Measurements from ENCODE around the gene EYS.
"Not testable (repeated sequence)": the region's sequence is repeated elsewhere in the genome, so short reads cannot be mapped to it uniquely, and the experiment has no call there.

EYS gene

DNA sequence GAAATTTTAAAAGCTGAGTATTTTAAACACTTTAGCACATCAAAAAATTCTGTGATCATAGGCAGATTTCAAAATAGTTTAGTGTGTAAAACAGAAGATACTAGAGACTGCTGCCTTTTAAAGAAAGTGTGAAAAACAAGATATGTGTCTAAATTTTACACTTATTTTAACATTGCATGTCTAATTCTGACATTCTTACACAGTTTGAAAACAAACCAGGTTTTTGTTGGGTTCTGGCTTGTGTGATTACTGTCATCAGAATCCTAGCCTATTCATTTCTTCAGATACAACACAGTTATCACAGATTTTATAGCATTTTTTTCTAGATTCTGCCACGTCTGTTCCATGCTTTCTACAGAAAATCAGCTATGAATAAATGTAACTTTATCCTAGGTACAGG lies 257.1 kb downstream of the EYS start:
- DNase-seq, result no peak

GRCh38 chr6:65448866-65449265 lies 258.2 kb downstream of the EYS start:
- DNase-seq, result no peak

GRCh38 chr6:65436281-65436680 lies 270.7 kb downstream of the EYS start:
- no peak for DNase-seq

GRCh38 chr6:65416621-65417020 lies 290.4 kb downstream of the EYS start:
- no peak for DNase-seq

- DNase-seq, result no peak
These were observed 296.7 kb downstream of the EYS start for GRCh38 chr6:65410309-65410708.

DNA sequence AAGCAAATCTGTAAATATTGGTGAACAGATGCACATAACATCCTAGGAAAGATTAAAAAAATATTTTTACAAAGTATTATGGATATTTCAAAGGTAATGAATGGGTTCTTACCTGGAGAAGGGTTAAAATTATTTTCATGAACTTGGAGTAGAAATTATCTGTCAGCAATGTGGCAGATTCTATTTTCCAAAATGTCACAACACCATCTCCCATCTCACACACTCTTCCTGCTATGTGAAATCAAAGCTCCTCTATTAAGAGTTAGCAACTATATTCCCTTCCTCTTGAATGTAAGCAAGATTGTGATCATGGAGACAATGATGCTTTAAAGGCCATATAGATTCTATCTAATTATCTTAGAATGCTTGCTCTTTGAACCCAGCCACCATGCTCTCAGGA lies 304.5 kb downstream of the EYS start:
- no peak for DNase-seq

DNA sequence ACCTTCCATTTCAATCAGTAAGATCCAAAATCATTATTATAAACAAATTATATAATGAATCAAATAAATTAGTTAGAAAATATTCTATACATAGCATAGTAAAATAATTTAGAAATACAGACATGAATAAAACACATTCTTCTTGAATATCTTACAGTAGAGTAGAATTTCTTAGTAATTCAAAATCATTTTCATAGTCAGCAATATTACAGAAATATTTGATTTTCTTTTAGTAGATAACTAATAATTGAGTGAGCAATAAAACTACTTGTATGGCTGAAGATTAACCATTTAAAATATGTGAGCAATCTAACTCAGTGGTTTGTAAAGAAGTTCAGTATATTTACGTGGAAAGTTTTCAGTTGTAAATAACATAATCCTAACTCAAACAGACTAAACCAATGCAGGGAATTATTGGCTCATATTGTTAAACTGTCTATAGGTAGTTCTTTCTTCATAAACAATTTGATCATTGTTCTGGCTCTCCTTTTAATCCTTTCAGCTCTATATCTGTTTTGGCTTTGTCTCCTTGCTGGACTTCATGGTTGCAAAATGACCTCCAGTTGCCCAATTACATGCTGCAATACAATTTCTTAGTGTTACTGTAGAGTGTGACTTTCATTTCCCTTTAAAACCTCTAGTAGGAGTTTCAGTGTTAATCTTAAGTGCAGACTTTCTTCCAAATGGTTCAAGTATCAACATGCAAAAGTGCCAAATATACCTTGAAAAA lies 307.5 kb downstream of the EYS start:
- DNase-seq, result no peak

GRCh38 chr6:65398851-65399250 lies 308.2 kb downstream of the EYS start:
- no peak for DNase-seq

- DNase-seq, result no peak
These were observed 356.5 kb downstream of the EYS start for GRCh38 chr6:65350530-65350929.

DNA sequence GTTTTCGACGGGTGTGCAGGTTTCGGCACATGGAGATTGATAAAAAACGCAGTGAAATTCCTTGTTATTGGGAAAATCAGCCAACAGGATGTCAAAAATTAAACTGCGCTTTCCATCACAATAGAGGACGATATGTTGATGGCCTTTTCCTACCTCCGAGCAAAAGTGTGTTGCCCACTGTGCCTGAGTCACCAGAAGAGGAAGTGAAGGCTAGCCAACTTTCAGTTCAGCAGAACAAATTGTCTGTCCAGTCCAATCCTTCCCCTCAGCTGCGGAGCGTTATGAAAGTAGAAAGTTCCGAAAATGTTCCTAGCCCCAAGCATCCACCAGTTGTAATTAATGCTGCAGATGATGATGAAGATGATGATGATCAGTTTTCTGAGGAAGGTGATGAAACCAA lies 404.4 kb downstream of the EYS start:
- not testable (repeated sequence) for DNase-seq

DNA sequence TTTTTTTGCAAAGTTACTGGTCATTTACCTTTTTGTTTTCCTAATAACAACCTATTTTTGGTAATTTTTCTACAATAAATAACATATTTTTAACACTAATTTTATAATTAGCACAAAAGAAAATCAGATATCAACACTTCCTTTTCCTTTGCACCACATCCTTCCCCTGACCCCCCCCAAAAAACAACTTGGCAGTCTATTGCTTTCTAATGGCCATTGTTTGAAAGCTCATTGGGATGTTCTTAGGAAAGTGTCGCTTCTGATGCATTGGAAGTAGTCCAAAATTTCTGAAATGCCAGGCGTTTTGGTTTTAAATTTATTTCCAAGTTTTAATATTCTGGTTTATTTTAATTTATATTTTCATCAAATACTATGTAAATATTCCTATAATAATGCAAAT lies 407.8 kb downstream of the EYS start:
- DNase-seq, result no peak

DNA sequence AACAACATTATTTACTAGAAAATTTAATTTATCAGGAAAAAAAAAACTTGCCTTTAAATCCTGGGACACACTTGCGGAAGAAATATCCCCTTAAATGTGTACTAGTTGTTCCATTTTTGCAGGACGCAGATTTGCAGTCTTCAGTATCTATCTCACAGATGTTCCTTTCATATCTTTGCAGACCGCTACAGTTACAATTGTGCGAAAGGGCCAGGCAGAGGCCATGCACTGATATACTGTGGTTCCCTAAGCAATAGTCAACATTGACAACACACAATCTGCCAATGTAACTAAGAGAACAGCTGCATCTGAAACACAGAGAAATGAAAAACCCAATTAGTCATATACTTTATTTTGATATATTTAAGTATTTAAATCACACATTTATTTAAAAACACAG lies 411.2 kb downstream of the EYS start:
- no peak for DNase-seq

GRCh38 chr6:65289491-65289890 lies 417.5 kb downstream of the EYS start:
- no peak for DNase-seq

- DNase-seq, result no peak
These were observed 421.8 kb downstream of the EYS start for GRCh38 chr6:65285275-65285674.

GRCh38 chr6:65280060-65280459 lies 427.0 kb downstream of the EYS start:
- DNase-seq, result no peak

DNA sequence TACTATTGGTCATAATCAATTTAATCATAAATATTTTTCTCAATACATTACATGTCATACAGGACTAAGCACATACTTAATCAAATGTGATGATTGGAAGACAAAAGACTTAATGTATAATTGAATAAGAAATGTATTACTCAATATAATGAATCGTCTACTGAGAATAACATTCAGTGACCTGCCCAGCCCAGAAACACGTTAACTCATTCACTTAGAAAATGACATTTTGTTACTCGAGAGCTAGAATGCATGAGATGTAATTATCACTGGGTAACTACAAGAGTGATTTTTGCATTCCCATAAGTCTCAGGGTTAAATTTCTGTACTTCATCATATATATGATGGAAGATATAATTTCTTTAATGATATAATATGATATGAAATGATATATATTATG lies 444.8 kb downstream of the EYS start:
- DNase-seq, result no peak

GRCh38 chr6:65259982-65260381 lies 447.0 kb downstream of the EYS start:
- DNase-seq, result no peak

- DNase-seq, result no peak
These were observed 448.0 kb downstream of the EYS start for GRCh38 chr6:65259059-65259458.

GRCh38 chr6:65253041-65253440 lies 454.0 kb downstream of the EYS start:
- no peak for DNase-seq

DNA sequence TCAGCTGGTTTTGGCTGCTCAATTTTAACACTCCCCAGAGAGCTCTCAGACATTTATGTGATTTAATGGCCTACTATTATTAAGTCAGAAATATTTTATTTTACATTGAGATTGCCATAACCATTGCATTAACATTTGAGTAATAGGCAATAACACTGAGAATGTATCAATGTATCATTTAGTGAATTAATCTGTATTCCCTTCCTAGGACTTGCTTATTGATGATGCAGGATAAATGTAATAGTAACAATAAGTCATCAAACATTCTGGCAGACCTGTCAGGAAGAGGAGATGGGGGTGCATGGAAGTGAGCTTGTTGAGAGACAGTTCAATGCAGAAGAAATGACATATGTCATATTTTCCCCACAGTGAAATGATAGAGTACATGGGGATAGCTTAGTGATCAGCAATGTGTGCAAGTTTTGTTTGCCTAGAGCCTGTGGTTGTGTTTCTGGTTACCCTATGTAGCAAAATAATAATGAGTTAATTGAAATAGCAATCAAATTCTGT lies 458.9 kb downstream of the EYS start:
- DNase-seq, result no peak

GRCh38 chr6:65231616-65232015 lies 475.4 kb downstream of the EYS start:
- DNase-seq, result no peak

DNA sequence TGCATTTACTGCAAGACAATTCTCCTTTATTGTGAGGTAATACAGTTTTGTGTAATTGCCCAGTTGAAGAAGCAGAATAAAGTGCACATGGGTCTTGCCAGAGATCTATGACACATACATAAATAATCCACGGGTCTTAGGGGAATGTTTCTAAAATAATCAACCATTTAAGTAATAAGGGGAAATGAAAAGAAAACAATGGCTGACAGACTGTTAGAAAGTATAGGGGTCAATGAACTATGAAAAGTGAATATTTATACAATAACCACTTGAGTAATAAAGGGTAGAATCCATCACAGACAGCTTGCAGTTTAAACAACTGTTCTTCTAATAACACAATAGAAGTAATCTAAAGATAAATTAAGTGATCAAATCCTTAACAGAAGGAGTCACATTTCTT lies 477.2 kb downstream of the EYS start:
- no peak for DNase-seq

DNA sequence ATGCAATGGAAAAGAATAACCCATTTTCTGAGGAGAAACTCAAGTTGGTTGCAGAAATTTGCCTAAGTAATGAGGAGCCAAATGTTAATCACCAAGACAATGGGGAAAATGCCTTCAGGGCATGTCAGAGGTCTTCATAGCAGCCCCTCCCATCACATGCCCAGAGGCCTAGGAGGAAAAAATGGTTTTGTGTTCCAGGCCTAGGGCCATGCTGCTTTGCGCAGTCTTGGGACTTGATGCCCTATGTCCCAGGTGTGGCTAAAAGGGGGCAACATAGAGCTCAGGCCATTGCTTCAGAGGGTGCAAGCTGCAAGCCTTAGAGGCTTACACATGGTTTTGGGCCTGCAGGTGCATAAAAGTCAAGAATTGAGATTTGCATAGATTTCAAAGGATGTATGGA lies 485.9 kb downstream of the EYS start:
- DNase-seq, result no peak

DNA sequence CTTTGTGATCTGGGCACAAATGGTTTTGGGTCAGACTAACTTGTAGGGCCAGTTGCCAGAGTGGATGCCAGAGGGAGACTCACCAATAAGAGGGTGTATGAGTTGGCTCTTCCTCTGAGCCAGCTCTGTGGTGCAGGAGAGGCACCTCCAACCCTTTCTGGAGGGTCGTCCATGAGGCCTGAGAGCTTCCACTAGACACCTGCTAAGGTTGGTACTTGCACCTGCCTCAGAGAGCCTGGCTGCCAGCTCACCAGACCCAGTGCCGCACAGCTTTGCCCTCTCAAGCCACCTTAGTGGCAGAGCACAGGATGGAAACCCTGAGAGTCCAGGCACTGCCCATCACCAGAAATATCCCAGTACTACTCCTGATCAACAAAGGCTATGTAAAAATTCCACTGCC lies 504.3 kb downstream of the EYS start:
- no peak for DNase-seq

- DNase-seq, result no peak
These were observed 507.3 kb downstream of the EYS start for GRCh38 chr6:65199683-65200082.
